GM12872 (cell line): ENCODE results near the gene WDFY4.

Experiments
- TF ChIP-seq, protein P1 (sequence below): IDR thresholded peaks from 3 replicates; pipeline ENCODE4 v1.5.1; 2011; ENCODE audit warnings: low read depth, mild to moderate bottlenecking, low read length, moderate library complexity; ENCODE audit not compliant: insufficient read depth

Gene WDFY4

DNA sequence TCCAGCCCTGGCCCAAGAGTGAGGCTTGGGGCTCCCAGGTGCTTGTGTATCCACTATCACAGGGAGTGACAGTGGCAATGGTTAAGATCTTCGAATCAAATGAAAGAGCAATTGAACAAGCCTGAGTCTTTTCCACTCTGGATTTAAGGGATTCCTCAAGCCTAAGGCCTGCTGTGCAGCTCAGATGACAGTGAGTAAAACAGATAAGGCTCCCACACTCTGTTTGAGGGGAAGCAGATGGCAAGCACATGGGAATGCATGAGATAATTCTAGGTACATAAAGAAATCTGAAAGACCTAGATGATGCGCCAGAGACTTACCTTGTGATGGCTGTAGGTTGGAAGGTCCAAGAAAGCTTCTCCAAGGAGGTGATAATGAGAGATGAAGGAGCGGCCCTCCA lies 159.9 kb downstream of the WDFY4 start:
- TF ChIP-seq, protein P1, sequence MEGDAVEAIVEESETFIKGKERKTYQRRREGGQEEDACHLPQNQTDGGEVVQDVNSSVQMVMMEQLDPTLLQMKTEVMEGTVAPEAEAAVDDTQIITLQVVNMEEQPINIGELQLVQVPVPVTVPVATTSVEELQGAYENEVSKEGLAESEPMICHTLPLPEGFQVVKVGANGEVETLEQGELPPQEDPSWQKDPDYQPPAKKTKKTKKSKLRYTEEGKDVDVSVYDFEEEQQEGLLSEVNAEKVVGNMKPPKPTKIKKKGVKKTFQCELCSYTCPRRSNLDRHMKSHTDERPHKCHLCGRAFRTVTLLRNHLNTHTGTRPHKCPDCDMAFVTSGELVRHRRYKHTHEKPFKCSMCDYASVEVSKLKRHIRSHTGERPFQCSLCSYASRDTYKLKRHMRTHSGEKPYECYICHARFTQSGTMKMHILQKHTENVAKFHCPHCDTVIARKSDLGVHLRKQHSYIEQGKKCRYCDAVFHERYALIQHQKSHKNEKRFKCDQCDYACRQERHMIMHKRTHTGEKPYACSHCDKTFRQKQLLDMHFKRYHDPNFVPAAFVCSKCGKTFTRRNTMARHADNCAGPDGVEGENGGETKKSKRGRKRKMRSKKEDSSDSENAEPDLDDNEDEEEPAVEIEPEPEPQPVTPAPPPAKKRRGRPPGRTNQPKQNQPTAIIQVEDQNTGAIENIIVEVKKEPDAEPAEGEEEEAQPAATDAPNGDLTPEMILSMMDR, result no peak

DNA sequence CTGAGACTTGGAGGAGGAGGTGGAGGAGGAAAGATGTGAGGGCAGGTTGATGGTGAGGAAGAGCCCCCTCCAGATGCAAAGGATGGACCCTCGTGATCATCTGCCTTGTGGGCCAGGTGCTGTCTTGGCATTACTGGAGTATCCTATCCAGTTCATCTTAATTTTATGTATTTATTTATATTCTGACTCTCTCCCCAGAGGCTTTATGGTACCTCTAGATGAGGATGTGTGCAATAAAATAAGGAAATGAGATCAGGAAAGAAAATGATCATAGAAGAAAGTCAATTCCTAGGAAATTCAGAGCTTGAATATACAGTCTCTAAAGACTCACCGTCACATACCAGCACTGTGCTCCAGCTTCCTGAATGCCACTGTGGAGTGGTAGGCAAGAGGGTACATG lies 160.8 kb downstream of the WDFY4 start:
- TF ChIP-seq, protein P1, result no peak

- TF ChIP-seq, protein P1, result no peak
Observed at GRCh38 chr10:48847691-48848090, 163.0 kb downstream of the WDFY4 start.

DNA sequence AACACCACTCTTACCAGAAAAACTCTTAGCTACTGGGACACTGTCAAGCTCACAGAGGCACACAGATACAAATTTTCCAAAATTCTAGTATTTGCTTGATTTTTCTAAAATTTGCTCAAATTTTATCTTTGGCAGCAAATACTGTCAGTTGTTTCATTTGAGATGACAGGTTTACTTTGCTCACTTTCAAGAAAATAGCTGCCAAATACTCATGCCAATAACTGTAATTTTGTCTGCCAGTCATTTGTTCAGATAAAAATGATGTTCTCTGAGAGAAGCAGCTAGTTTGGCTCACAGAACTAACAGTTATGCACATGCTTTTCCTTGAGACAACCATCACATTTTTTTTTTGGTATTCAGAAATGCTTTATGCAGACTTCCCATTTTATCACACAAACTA lies 172.2 kb downstream of the WDFY4 start:
- TF ChIP-seq, protein P1, result no peak

DNA sequence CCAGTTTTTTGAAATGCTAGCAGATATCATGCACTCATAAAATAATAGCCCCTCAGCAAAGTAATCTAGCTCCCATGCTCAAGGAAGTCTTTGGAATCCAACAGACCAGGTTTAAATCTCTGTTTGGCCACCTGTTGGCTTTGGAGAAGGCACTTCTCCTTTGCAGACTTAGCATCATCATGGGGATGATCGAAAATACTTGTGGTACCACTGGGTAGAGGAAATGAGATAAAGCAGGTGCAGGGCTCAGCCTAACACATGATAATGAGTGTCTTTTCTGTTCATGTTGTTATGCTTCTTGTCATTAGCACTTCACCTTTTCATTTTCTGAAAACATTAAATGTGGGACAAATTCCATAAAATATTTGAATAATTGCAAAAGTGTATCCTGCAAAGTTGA lies 187.6 kb downstream of the WDFY4 start:
- TF ChIP-seq, protein P1, result no peak

GRCh38 chr10:48878091-48878490 lies 193.4 kb downstream of the WDFY4 start:
- TF ChIP-seq, protein P1, result no peak

DNA sequence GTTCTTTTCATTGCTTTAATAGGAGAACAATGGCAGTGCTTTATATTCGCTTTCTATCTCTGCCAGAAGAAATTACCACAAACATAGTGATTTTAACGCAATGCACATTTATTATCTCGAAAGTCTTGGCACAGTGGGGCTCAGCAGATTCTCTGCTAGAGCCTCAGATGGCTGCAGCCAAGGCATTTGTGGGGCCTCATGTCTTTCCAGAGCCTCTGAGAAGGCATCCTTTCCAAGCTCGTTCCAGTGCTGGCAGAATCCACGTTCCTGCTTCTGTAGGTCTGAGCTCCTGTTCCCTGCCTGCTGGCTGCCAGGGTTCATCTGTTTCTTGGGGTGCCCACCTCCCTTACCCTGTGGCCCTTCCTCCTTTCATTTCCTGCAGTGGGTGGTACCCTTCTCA lies 194.8 kb downstream of the WDFY4 start:
- TF ChIP-seq, protein P1, result no peak
